SHP77 (cell line): ENCODE results near the gene LNX1.

Source experiments
- DNase-seq, 2 experiments: peaks; one replicate each; lab custom pipeline; 2025; lab: John Stamatoyannopoulos, UW

Gene LNX1

GRCh38 chr4:53463340-53463739 lies 127.9 kb downstream of the LNX1 start:
- DNase-seq, result no peak

- DNase-seq, result no peak
Observed at GRCh38 chr4:53461244-53461643, 130.0 kb downstream of the LNX1 start.

GRCh38 chr4:53459548-53459947 lies 131.7 kb downstream of the LNX1 start:
- DNase-seq, result peak; percentile 54

- no peak for DNase-seq
Observed at GRCh38 chr4:53456178-53456577, 135.1 kb downstream of the LNX1 start.

GRCh38 chr4:53455766-53456165 lies 135.5 kb downstream of the LNX1 start:
- DNase-seq, result peak; percentile 39

- no peak for DNase-seq
Observed at GRCh38 chr4:53453385-53453784, 137.9 kb downstream of the LNX1 start.

- DNase-seq, result no peak
Observed at GRCh38 chr4:53450773-53451172, 140.5 kb downstream of the LNX1 start.

GRCh38 chr4:53444954-53445353 lies 146.3 kb downstream of the LNX1 start:
- no peak for DNase-seq

- no peak for DNase-seq
Observed at GRCh38 chr4:53441564-53441963, 149.7 kb downstream of the LNX1 start.

GRCh38 chr4:53436251-53436650 lies 155.0 kb downstream of the LNX1 start:
- DNase-seq, result no peak

- no peak for DNase-seq
Observed at GRCh38 chr4:53432528-53433424, 158.5 kb downstream of the LNX1 start.

- DNase-seq, result no peak
Observed at GRCh38 chr4:53431052-53431451, 160.2 kb downstream of the LNX1 start.

GRCh38 chr4:53427366-53427765 lies 163.9 kb downstream of the LNX1 start:
- DNase-seq, result no peak

GRCh38 chr4:53424280-53424679 lies 167.0 kb downstream of the LNX1 start:
- no peak for DNase-seq

- DNase-seq, result no peak
Observed at GRCh38 chr4:53422367-53422766, 168.9 kb downstream of the LNX1 start.

- DNase-seq, result no peak
Observed at GRCh38 chr4:53421791-53422190, 169.5 kb downstream of the LNX1 start.

- no peak for DNase-seq
Observed at GRCh38 chr4:53419208-53419607, 172.1 kb downstream of the LNX1 start.

- peak in 1 of 2 experiments; percentile 7 for DNase-seq
Observed at GRCh38 chr4:53409479-53409878, 181.8 kb downstream of the LNX1 start.
